ENCODE measurements around the gene HIF1A. TPM values are rescaled to one million over a fixed set of nuclear protein-coding genes. Genes with fewer than 3 reads are reported as not detected.

HIF1A gene
- total RNA-seq, 1 donor from 2014 or later = 114 TPM

DNA sequence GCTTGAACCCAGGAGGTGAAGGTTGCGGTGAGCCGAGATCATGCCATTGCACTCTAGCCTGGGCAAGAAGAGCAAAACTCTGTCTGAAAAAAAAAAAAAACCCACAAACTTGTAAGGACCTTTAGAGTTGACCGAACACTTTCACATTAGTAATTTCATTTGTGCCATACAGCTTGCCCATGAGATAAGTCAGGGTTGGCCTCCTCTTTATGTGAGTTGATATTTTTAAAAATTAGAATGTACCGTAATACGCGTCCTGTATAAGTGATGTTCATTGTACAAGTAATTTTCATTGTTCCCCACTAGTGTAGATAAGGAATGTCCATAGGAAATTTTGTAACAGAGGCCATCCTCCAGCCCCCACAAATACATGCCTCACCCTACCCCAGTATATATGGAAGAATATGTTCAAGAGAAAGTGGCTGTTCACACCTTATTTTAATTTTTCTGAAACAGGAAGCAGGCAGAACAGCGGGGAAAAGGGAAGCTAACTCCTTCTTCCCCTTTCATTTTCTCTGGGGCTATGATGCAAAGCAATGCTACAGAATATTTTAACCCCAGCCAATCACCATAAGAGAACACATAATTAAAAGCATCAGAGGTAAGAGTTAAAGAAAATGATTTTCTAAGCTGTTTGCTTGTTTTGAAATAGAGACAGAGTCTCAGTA, 31.9 kb upstream of the HIF1A start:
- no peaks in the 10 kb centered on the region for H3K9me3 Mint-ChIP-seq
- TF ChIP-seq, protein P1, sequence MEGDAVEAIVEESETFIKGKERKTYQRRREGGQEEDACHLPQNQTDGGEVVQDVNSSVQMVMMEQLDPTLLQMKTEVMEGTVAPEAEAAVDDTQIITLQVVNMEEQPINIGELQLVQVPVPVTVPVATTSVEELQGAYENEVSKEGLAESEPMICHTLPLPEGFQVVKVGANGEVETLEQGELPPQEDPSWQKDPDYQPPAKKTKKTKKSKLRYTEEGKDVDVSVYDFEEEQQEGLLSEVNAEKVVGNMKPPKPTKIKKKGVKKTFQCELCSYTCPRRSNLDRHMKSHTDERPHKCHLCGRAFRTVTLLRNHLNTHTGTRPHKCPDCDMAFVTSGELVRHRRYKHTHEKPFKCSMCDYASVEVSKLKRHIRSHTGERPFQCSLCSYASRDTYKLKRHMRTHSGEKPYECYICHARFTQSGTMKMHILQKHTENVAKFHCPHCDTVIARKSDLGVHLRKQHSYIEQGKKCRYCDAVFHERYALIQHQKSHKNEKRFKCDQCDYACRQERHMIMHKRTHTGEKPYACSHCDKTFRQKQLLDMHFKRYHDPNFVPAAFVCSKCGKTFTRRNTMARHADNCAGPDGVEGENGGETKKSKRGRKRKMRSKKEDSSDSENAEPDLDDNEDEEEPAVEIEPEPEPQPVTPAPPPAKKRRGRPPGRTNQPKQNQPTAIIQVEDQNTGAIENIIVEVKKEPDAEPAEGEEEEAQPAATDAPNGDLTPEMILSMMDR (conservative IDR thresholded peaks at IDR 0.05) = no peak

DNA sequence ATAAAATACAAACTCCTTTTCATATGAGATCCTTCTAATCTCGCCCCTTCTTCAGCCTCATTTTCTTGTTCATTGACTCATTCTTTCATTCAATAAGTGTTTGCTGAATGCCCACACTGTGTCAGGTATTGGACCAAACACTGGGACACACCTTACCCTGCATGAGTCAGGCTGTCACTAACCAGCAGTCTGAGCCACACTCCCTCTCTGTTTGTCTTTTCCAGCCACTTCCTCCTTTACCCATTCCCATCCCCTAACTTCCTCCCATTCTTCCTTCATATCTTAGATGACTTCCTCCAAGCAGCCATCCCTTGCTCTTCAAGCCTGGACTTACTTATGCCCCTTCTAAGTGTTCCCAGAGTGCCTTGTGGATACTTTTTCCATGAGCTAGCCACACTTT, 27.0 kb upstream of the HIF1A start:
- Mint-ChIP-seq H3K27ac (no peak overlapping the region), H3K4me3 (no peak overlapping the region), H3K9me3 (no peaks in the 10 kb centered on the region), H3K4me1 (ENCODE audit: unreplicated experiment) (no peaks in the 10 kb centered on the region), H3K36me3 (no peaks in the 10 kb centered on the region), H3K27me3 (no peaks in the 10 kb centered on the region)
- TF ChIP-seq, protein P1 (conservative IDR thresholded peaks at IDR 0.05) = no peak
- no peak for DNase-seq (ENCODE audit: extremely low spot score, unreplicated experiment)

More for the DNA sequence above, 31.9 kb upstream of the HIF1A start:
- Mint-ChIP-seq H3K27me3 (no peaks in the 10 kb centered on the region), H3K4me3 (no peak overlapping the region), H3K4me1 (ENCODE audit: unreplicated experiment) (peaks cover 14% of the 10 kb centered on the region), H3K27ac (no peak overlapping the region), H3K36me3 (no peaks in the 10 kb centered on the region)
- no peak for DNase-seq (ENCODE audit: extremely low spot score, unreplicated experiment)

DNA sequence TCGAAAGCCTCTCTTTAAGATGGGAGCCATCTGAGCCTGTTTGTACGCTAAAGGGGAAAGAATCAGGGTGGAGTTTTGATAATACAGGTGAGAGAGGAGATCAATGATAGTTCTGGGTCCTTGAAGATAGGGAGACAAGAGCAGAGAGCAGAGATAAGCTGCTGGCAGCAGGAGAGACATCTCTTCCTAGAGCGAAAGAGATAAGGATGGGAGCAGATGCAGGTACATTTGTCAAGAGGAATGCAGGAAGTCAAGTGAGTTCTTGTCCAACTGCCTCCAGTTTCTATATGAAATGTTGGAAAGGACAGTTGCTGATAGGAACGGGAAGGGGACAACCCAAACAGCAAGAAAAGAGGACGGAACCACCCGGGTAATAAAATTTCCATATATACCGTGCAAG, 24.7 kb upstream of the HIF1A start:
- H3K27ac Mint-ChIP-seq = no peak overlapping the region
- TF ChIP-seq, protein P1 (conservative IDR thresholded peaks at IDR 0.05) = no peak
- H3K27me3 Mint-ChIP-seq = no peaks in the 10 kb centered on the region
- DNase-seq (ENCODE audit: extremely low spot score, unreplicated experiment) = no peak
- no peaks in the 10 kb centered on the region for H3K4me1 Mint-ChIP-seq (ENCODE audit: unreplicated experiment)
- H3K4me3 Mint-ChIP-seq = no peak overlapping the region
- H3K36me3 Mint-ChIP-seq = no peaks in the 10 kb centered on the region
- no peaks in the 10 kb centered on the region for H3K9me3 Mint-ChIP-seq

DNA sequence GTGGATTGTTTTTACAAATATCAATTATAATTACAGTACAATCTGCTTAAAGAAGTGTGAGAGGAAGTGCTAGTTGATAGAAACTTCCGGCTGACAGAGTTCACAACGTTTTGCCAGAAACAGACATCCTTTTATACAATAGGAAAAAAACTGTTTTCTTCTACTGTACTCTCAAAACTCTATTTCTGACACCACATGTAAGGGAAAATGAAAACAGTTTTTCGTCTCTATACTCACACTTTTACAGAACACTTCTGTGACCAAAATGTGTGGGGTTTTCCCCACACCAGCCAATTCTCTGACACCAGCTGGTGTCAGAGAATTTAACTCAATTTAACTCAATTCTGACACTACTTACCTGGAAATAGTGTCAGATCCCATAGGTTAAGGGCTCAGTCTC, 24.2 kb upstream of the HIF1A start:
- no peaks in the 10 kb centered on the region for H3K4me1 Mint-ChIP-seq (ENCODE audit: unreplicated experiment)
- no peaks in the 10 kb centered on the region for H3K27me3 Mint-ChIP-seq
- TF ChIP-seq, protein P1 (conservative IDR thresholded peaks at IDR 0.05) = no peak
- no peaks in the 10 kb centered on the region for H3K36me3 Mint-ChIP-seq
- DNase-seq (ENCODE audit: extremely low spot score, unreplicated experiment) = no peak
- H3K4me3 Mint-ChIP-seq = no peak overlapping the region
- H3K9me3 Mint-ChIP-seq = no peaks in the 10 kb centered on the region
- H3K27ac Mint-ChIP-seq = no peak overlapping the region

DNA sequence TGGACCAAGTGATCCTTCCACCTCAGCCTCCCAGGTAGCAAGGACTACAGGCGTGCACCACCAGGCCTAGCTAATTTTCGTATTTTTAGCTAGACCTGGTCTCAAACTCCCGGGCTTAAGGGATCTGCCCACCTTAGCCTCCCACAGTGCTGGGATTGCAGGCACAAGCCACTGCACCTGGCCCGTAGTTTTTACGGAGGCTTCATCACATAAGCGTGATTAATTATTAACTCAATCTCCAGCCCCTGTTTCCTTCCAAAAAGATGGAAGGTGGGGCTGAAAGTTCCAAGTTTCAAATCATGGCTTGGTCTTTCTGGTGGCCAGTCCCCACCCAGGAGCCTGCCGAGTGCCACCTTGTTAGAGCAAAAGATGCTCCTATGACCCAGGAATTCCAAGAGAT, 22.5 kb upstream of the HIF1A start:
- no peak overlapping the region for H3K27ac Mint-ChIP-seq
- H3K4me3 Mint-ChIP-seq = no peak overlapping the region

More for the DNA sequence above, 22.5 kb upstream of the HIF1A start:
- Mint-ChIP-seq H3K9me3 (no peaks in the 10 kb centered on the region), H3K27me3 (no peaks in the 10 kb centered on the region), H3K4me1 (ENCODE audit: unreplicated experiment) (no peaks in the 10 kb centered on the region), H3K36me3 (no peaks in the 10 kb centered on the region)
- no peak for DNase-seq (ENCODE audit: extremely low spot score, unreplicated experiment)
- TF ChIP-seq, protein P1 (conservative IDR thresholded peaks at IDR 0.05) = no peak

All from type B pancreatic cell (in vitro differentiated cells).